Fibroblast of peridontal ligament (primary cell): ENCODE data around the gene ASAP2.
"Not testable (repeated sequence)": the region's sequence is repeated elsewhere in the genome, so short reads cannot be mapped to it uniquely, and the experiment has no call there.

Experiments
- DNase-seq: peaks from one replicate; pipeline ENCODE4 v3.0.0-alpha.2; 2010; ENCODE audit errors: extremely low read depth

The ASAP2 gene

DNA sequence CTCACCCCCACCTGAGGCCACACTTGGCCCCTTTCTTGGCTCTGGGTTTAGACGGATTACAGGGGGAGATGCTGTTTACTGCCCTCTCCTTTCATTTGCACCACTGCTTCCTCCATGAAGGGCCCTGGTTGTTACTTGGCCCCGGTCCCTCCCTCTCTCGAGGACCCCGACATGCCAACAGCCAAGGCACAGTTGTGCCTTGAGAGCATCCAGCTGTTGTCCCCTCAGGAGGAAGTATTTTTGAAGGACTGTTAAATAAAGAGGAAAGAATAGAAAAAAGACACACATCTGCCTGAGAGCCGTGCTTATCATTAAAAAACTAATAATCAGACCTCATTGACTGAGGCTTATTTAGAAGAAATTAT lies 172.8 kb downstream of the ASAP2 start:
- DNase-seq: no peak

DNA sequence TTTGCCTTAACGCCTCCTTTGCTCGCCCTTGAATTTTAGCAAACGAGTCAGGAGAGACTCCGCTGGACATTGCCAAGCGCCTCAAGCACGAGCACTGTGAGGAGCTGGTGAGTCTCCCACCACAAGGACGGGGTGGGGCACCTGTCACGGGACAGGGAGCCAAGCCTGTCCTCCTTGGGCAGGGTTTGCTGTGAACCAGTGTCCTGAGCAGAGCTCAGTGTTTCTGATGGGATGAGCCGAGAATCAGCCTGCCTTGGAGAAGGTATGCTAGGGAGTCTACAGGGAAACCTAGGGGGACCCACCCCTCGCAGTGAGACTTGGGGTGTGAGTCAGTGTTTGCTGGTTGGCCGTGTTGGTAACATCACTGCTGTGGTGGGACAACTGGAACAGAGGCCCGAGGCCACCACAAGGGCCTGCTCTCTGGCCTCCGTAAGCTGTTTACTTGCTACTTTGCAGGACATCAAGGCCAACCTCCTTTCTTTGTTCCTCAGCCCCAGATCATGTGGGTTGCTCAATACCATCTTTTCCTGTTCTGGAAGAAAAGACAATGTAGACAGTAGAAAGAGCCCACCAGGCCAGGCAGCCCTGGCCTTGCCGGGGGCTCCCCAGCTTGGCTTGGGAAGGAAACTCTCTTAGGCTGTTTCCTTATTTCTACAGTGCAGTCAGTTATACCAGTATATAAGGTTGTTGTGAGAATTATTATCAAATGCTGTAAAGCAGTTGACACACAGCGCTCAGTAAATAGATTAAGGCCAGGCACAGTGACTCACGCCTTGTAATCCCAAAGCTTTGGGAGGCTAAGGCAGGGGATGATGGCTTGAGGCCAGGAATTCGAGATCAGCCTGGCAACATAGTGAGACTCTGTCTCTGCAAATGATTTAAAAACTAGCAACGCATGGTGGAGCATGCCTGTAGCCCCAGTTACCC lies 174.4 kb downstream of the ASAP2 start:
- peak; percentile 95 for DNase-seq

- no peak for DNase-seq
Measured at GRCh38 chr2:9382604-9383235, 176.1 kb downstream of the ASAP2 start.

GRCh38 chr2:9384521-9384920 lies 177.9 kb downstream of the ASAP2 start:
- no peak for DNase-seq

DNA sequence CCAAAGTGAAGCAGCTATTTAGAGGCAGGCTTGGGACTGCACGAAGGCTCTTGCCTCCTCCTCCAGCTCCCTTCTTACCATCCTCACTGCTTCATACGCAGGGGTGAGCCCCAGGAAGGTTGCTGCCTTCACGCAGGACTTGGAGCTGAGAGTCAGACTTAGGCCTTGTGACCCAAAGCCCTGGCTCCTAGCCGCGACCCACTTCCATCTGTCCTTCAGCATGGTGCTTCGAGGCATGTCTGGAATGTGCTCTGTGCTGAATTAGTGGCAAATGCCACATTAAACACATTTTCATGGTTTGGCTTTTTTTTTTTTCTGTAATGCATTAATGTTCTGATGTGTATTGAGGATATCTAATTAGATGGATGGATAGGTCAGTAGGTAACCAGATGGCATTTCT lies 179.2 kb downstream of the ASAP2 start:
- no peak for DNase-seq

- DNase-seq: no peak
Measured at GRCh38 chr2:9388199-9388681, 181.6 kb downstream of the ASAP2 start.

DNA sequence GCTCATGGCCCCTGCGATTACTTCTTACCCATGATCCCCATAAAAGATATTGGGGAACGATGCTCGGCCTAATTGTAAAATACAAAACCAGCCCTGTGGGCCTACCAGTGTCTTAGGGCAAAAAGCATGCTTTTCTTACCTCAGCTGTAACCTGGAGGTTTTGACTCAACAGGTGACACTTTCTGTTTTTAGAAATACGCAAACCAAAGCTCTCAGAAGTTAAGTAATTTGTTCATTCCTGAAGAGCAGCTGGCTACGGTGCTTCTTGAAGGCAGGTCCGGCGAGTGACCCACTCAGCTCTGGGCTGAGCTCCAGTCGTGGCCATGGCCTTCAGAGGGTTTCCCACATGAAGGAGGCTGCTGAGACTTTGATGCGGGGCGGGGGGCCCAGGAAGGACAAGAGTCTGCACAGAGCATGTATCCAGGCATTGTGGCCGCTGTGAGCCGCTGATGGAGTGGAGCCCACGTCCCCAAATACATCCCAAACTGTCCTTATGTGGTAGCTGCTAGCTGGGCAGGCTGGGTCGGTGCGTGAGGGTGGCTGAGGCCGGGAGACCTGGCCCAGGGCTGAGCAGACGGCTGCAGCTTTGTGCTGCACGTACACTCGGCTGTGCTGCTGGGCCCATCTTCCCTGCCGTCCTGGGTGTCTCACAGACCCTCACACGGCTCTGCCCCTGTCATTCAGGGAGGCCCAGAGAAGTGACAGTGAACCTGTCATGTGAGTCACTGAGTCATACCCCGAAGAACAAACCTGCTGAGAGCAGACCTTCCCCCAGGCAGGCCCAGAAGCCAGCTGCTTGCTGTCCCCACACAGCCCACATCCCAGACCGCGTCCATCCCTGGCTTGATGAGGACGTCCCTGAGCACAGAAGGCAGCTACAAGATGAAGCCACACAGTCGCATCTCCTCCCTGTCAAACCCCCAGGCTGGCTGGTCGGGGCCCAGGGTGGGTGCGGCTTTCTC lies 182.6 kb downstream of the ASAP2 start:
- DNase-seq: no peak

DNA sequence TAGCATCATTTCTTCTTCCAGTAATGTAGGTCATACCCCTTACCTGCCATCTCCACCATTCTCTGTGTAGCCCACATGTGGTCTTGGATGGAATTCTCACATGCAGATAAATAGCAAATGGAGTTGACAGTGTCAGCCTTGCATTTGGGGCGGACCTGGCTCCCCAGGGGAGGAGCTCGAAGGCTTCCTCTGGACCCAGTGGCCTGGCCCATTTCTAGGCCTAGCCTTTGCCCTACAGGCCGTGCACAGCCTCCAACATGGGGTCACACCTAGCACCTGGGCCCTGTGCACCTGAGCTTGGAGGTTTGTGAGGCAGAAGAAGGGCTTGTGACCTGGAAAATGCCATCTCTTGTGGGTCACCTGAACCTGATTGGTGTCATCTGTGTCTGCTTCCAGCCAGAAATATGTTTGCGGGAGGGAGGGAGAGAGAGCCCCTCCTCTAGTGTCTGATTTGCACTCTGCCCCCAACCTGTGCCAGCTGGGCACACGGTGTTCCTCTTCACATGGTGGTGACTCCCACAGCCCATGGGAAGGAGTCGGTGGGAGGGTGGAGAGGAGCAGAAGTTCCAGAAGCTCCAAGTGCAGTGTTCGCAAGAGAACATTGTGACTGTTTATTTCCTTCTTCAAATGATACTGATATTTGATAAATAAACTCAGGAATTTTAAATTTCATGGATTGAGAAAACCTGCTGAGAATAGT lies 183.7 kb downstream of the ASAP2 start:
- no peak for DNase-seq

DNA sequence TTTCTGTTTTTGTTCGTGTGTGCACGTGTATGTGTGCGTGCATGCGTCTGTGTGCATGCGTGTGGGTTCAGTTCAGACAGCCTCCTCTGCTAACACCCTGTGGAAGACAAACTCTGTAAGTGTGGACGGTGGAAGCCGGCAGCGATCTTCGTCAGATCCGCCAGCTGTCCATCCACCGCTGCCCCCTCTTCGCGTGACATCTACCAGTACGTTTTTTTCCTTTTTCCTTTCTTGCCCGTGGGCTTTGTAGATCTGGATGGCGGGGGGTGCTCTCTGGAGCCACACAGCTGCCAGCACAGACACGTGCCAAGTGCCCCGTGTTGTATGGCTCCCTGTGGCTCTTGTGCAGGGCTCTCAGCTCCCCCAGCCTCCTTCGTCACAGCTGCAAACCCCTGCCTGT lies 184.4 kb downstream of the ASAP2 start:
- DNase-seq: no peak

DNA sequence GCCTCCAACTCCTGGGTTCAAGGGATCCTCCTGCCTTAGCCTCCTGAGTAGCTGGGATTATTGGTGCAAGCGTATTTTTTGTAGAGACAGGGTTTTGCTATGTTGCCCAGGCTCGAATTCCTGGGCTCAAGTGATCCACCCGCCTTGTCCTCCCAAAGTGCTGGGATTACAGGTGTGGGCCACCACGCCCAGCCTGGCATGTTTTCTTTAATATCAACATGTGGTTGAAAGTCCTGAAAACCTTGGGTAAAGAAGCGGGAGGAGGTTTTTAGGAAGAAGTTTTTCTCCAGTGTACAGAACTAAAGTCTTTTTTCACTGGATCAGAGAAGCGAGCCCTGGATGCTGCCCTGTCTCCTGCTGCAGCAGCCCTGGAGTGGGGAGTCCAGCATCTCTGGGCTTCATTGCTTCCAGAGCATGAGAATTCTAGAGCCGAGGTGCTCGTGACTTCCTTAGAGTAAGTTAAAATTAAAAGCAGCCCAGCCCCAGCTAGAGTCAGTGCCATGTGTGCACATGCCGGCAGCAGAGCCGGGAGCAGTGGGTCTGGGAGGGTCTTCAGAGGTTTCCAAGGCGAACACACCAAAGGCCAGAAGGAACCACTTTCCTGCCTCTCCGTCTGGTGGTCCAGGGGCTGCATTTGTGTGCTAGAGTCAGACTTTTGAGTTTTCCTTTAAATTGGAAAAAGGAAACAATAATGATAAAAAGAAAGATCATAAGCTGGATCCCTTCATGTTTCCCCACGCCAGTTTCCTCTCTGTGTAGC lies 185.5 kb downstream of the ASAP2 start:
- DNase-seq: no peak

- no peak for DNase-seq
Measured at GRCh38 chr2:9392898-9393765, 186.5 kb downstream of the ASAP2 start.

DNA sequence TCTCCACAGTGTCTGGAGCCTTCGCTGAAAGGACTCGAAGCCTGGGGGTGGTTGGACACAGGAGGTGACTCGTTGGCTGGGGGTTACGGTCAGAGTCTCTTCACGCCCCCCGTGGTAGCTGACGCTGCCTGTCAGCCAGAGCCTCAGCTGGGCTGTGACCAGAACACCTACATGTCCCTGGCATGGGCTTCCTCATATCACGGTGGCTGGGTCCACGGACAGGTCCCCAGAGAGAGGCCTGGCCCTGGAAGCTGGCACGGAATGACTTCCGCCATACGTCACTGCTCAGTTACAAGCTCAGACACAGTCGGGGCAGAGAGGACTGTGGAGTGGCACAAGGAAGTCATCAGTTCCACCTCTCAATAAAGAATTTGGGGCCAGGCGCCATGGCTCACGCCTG lies 188.2 kb downstream of the ASAP2 start:
- DNase-seq: no peak

DNA sequence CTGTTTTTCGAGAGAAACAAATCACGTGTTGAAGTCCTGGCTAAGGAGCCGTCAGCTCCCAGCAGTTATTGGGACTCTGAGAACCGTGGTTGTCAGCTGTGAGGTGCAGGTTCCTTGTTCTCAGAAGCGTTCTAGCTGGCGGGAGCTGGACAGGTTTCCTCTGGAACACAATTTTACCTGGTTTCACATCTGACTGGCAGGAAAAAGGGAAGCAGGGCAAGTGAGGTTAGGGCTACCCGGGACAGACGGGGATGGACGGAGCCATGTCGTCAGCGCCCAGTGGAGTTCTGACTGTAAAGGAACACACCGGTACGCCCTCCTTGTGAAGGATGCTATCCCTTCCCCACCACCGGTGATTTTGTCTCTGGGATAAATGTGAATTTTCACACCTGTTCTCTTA lies 190.6 kb downstream of the ASAP2 start:
- no peak for DNase-seq

GRCh38 chr2:9398251-9398650 lies 191.6 kb downstream of the ASAP2 start:
- not testable (repeated sequence) for DNase-seq

GRCh38 chr2:9398881-9399780 lies 192.5 kb downstream of the ASAP2 start:
- no peak for DNase-seq

- DNase-seq: no peak
Measured at GRCh38 chr2:9400268-9401058, 193.9 kb downstream of the ASAP2 start.

GRCh38 chr2:9401059-9401547 lies 194.5 kb downstream of the ASAP2 start:
- DNase-seq: no peak
